Adipocyte (in vitro differentiated cells): ENCODE measurements around the gene LMCD1.
"Not testable (repeated sequence)": the region's sequence is repeated elsewhere in the genome, so short reads cannot be mapped to it uniquely, and the experiment has no call there.

ENCODE experiments used
- DNase-seq: peaks from one replicate; pipeline ENCODE4 v3.0.0-alpha.2; 2015; ENCODE audit warnings: low read depth
- H3K27me3 ChIP-seq: replicated peaks from 2 replicates; pipeline ENCODE4 v1.7.0; 2013; ENCODE audit warnings: mild to moderate bottlenecking, low read length, moderate library complexity; ENCODE audit not compliant: control insufficient read depth, insufficient read depth
- H3K36me3 ChIP-seq: 2 replicates; pipeline ENCODE4 v1.7.0; 2013; ENCODE audit warnings: low read length, mild to moderate bottlenecking, moderate library complexity; ENCODE audit not compliant: control insufficient read depth, insufficient read depth, severe bottlenecking
- H3K4me1 ChIP-seq: 2 replicates; pipeline ENCODE4 v1.7.0; 2013; ENCODE audit warnings: mild to moderate bottlenecking, low read length, moderate library complexity; ENCODE audit not compliant: control insufficient read depth, insufficient read depth
- H3K4me3 ChIP-seq: 2 replicates; pipeline ENCODE4 v1.7.0; 2013; ENCODE audit warnings: mild to moderate bottlenecking, low read length, moderate library complexity
- H3K9ac ChIP-seq: 2 replicates; pipeline ENCODE4 v1.7.0; 2013; ENCODE audit warnings: mild to moderate bottlenecking, low read length, moderate library complexity
- H3K9me3 ChIP-seq: 2 replicates; pipeline ENCODE4 v1.7.0; 2013; ENCODE audit warnings: mild to moderate bottlenecking, low read length, moderate library complexity; ENCODE audit not compliant: control insufficient read depth

The LMCD1 gene

DNA sequence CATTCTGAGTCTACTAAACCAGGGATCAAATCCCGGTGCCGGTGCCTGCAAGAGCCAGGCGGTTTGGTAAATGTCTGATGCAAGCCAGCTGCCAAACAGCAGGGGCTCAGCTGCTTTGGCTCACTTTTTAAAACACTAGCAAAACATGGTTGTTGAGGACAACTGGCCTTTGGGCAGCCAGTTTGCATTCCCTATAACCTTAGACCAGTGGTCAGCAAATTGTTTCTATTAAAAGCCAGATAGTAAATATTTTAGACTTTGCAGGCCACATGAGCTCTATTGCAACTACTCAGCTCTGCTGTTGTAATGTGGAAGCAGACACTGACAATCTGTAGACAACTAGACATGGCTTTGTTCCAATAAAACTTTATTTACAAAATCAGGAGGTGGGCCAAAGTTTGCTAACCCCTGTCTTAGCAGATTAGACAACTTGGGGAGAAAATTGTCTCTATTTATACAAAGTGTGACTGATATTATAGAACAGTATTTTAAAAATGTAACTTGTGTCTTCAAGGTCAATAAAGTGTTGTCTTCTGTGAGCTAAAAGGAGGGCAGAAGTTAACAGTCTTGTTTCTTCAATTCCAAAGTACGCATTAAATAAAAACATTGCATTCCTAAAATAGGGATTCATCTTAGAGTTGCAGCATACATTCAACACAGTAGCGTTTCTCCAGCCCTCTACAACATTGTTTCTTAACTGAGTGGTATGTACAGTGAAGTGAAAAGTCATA lies 75.4 kb downstream of the LMCD1 start:
- peak; percentile 74 for DNase-seq
- H3K36me3 ChIP-seq: peaks cover 32% of the 10 kb centered on the region
- H3K9ac ChIP-seq: no peak overlapping the region
- no peaks in the 10 kb centered on the region for H3K9me3 ChIP-seq
- H3K4me3 ChIP-seq: no peak overlapping the region
- H3K27me3 ChIP-seq: no peaks in the 10 kb centered on the region
- peaks cover 38% of the 10 kb centered on the region for H3K4me1 ChIP-seq

DNA sequence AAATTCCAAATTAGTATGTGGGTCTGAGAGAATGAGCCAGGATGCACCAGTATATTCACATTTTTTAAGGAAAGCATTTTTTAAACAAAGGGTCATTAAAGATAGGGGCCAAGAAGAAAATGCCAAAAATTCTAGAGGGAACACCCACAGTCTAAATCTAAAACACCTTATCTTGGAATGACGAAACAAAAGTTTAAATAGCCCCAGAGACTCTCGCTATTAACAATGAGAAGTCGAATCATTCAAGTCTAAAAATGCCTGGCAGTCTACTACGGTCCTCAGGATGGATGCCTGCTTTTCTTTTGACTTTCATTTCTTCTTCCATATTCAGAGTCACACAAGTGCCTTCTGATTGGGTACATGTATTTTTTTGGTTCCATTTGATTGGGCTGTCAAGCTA lies 76.7 kb downstream of the LMCD1 start:
- H3K4me1 ChIP-seq: peaks cover 33% of the 10 kb centered on the region
- H3K9me3 ChIP-seq: no peaks in the 10 kb centered on the region
- no peak overlapping the region for H3K4me3 ChIP-seq
- H3K36me3 ChIP-seq: peaks cover 21% of the 10 kb centered on the region
- no peak overlapping the region for H3K9ac ChIP-seq
- no peaks in the 10 kb centered on the region for H3K27me3 ChIP-seq
- DNase-seq: no peak

DNA sequence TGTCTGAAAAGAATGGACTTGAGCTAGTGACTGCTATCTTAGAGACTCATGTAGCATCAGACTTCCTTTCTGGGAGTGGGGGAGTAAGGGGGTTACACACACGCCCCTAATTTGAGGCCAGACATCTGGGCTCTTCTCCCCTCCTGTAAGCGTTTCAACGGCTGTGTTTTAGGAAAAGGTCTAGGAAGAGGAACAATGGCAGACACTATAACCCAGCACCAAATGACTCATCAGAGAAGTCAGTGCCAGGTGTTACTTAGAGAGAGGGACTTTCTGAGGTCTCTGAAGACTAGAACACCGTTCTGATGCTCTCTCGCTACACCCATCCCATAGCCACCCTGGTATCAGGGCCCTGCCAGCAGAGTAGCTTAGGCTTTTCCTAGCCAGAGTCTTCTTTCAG lies 77.5 kb downstream of the LMCD1 start:
- Histone ChIP-seq H3K9me3 (no peaks in the 10 kb centered on the region), H3K36me3 (peaks cover 13% of the 10 kb centered on the region), H3K9ac (no peak overlapping the region), H3K27me3 (no peaks in the 10 kb centered on the region), H3K4me1 (peaks cover 25% of the 10 kb centered on the region), H3K4me3 (no peak overlapping the region)
- DNase-seq: no peak

DNA sequence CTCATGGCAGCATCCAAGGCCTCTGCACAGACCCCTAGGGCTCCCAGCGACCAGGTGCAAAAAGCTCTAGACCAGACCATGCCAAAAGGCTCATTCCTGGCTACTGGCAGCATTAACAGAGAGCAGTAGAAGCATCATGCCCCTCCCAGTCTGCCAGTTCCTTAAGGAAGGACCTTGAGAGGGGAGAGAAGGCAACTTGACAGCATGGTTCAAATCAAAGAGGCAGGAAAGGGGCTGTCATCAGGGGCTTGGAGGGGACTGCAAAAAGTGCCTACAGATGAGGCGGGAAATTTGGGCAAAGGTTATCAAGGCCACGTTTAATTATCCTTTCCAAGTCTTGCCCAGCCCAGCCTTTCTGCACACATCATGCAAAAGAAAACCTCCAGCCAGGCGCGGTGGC lies 78.3 kb downstream of the LMCD1 start:
- Histone ChIP-seq H3K4me3 (no peak overlapping the region), H3K36me3 (peaks cover 9% of the 10 kb centered on the region), H3K4me1 (peaks cover 22% of the 10 kb centered on the region), H3K9ac (no peak overlapping the region), H3K27me3 (no peaks in the 10 kb centered on the region), H3K9me3 (no peaks in the 10 kb centered on the region)
- no peak for DNase-seq

DNA sequence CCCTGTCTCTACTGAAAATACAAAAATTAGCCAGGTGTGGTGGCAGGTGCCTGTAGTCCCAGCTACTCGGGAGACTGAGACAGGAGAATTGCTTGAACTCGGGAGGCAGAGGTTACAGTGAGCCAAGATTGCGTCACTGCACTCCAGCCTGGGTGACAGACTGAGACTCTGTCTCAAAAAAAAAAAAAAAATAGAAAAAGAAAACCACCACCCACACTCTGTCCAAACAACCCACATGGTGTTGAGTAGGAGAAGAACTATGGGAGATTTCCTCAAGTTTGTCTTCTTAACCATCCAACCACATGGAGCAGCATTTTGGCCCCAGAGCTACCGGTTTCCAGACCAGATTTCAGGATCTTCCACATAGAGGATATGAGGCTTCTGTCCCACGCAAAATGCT lies 78.8 kb downstream of the LMCD1 start:
- DNase-seq, H3K27me3 ChIP-seq, H3K4me3 ChIP-seq, H3K36me3 ChIP-seq, H3K9me3 ChIP-seq, H3K9ac ChIP-seq: not testable (repeated sequence)
- peaks cover 19% of the 10 kb centered on the region for H3K4me1 ChIP-seq

DNA sequence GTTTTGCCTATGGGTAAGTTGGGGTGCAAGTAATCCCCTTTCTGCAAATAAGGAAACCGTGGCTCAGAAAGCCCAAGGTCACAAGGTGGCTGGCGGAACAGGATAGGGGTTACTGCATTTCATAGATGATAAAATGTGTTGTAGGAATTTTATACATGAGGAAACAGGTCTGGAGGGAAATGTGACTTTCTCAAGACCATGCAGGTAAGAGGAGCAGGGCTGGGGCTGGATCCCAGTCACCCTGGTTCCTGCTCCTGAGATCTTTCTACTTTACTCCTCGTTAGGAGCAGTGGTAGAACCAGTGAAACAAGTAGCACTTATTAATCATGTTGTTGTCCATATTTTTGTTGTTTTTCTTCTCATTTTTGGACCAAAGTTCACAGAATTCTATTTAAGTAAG lies 79.8 kb downstream of the LMCD1 start:
- Histone ChIP-seq H3K36me3 (peaks cover 4% of the 10 kb centered on the region), H3K27me3 (no peaks in the 10 kb centered on the region), H3K9ac (no peak overlapping the region), H3K4me1 (peaks cover 10% of the 10 kb centered on the region), H3K4me3 (no peak overlapping the region), H3K9me3 (no peaks in the 10 kb centered on the region)
- DNase-seq: no peak

DNA sequence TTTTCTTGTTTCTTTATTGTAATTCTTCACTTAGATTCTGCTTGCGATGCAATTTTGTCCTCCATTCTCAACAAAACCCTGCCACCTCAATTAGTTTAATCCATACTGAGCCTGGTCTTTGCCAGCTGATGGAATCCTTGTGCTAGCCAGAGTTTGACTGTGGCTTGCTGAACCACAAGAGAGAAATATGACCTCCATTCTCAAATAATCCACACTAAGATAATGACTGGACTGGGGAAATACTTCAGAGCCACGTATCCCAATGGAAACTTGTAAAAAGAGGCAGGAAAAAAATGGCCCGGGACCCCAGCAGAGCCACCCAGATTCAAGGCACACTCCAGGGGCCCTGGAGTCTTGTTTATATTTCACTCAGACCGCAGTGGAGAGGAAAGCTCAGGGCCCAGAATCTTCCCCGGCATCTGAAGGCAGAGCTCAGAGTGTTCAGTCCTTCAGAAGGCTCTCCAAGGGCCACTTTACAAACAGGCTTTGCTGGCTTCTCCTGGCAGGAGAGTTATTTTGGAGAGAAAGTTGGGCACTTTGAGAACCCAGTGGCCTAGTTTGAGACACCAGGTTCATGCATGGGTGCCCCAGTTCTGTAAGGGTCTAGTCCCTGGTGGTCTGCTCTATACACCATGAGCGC lies 80.3 kb downstream of the LMCD1 start:
- H3K9me3 ChIP-seq: no peaks in the 10 kb centered on the region
- no peak overlapping the region for H3K4me3 ChIP-seq
- peak; percentile 17 for DNase-seq

DNA sequence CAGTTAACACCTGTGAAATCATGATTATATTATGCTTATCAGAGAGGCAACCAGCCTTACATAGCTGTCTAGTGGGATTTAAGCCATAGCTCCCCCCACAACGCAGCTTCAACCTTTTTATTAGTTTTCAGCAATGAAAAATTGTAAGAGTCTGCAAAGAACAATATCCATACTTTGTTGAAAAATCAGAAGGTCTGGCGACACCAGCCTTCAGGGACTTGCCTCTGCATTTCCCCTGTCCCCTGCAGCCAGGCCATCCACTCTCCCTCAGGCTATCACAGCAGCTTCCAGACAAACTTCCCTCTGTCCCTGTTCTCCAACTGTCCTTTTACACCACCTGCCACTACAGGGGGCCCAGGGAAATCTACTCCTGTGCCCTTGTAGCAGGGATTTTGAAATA lies 83.0 kb downstream of the LMCD1 start:
- DNase-seq: no peak
- no peaks in the 10 kb centered on the region for H3K27me3 ChIP-seq
- no peaks in the 10 kb centered on the region for H3K9me3 ChIP-seq
- no peak overlapping the region for H3K4me3 ChIP-seq
- H3K4me1 ChIP-seq: peaks cover 4% of the 10 kb centered on the region
- H3K36me3 ChIP-seq: no peaks in the 10 kb centered on the region
- no peak overlapping the region for H3K9ac ChIP-seq

More for the DNA sequence above, 80.3 kb downstream of the LMCD1 start:
- Histone ChIP-seq H3K4me1 (peaks cover 5% of the 10 kb centered on the region), H3K36me3 (no peaks in the 10 kb centered on the region), H3K9ac (no peak overlapping the region), H3K27me3 (no peaks in the 10 kb centered on the region)

DNA sequence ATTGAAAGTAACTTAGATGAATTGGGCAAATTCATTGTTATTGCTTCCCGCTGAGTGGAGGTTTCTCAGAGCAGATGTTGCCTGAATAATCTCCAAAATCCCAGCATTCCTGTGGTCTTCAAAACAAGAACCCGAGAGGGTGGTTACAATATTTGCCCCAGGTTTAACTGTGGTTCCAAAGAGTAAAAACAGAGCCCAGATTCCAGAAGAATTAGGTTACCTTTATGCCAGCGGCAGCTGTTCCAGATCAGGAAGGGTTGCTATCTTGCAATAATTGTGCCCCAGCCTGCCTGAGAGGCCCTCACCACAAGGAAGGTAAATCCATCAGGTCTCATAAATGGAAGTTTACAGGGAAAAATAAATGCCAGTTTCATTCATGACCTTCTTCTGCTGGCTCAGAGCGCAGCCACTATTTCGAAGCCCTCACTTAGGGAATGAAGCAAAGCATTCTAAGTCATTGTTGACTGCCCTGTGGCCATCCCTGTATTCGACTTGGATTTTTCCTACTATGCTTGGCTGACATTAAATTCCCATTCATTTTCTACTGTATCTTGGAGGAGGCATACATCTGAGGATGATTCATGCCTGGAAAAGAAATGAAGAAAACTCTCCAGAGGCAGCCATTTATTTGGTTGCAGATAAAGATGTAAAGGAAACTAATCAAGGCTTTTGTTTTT lies 88.4 kb downstream of the LMCD1 start:
- H3K4me3 ChIP-seq: no peak overlapping the region

DNA sequence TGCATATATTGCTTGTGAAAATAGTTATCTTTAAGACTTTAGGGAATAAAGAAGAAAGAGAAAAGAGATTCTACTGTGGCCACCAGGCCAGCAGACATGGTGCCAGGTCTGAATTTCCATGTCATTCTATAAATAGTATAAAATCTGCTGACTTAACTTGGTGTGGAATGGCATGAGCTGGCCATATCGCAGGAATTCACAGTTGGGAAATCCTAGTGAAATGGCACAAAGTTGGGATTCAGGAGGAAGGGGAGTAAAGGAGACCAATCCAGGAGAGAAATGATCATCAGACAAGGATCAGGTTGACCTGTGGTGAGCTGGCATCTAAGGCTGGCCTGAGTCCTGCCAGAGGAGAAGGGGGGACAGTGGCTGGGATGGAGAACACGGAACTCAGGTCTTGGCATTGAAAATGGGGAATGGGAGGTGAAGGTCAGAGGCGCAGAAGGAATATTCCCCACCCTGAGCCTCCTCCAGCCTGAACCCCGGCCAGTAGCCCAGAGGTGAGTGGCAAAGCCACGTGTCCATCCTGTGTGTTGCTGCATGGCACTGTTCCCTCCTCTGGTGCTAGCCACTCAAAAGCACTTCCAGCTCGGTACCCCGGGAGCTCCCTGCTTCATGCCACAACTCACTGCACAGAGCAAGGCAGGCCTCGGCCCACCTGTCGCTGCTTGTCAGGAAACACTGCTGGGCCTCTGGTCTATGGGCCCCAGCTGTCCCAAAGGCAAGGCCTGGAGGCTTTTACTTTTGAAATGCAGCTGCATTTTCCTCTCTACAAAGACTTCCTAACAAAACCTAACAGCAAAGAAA lies 91.6 kb downstream of the LMCD1 start:
- Histone ChIP-seq H3K4me3 (no peak overlapping the region), H3K9me3 (no peaks in the 10 kb centered on the region), H3K4me1 (peaks cover 26% of the 10 kb centered on the region), H3K9ac (peak overlapping the region; percentile 2), H3K27me3 (no peaks in the 10 kb centered on the region), H3K36me3 (no peaks in the 10 kb centered on the region)
- DNase-seq: peak; percentile 46

More for the DNA sequence above, 88.4 kb downstream of the LMCD1 start:
- Histone ChIP-seq H3K27me3 (no peaks in the 10 kb centered on the region), H3K4me1 (peaks cover 23% of the 10 kb centered on the region), H3K36me3 (no peaks in the 10 kb centered on the region), H3K9me3 (no peaks in the 10 kb centered on the region), H3K9ac (no peak overlapping the region)
- DNase-seq: peak; percentile 48

DNA sequence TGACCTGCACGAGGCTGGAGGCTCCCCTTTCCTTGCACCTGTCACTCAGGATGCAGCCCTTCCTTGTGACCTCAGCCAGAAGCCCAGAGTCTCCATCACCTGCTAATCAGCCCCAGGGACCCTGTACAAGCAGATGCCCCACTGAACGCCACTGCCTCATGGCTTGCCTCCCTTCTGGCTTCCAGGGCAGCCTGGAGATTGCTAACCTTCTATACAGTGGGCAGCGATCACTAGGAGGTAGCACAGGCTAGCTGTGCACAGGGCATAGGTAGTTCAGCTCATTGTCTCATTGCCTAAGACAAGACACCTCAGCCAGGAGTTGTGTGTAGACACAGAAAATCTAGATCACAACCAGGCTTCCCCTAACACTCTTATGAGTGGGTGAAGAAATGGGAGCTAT lies 93.6 kb downstream of the LMCD1 start:
- H3K27me3 ChIP-seq: no peaks in the 10 kb centered on the region
- no peak overlapping the region for H3K9ac ChIP-seq
- H3K4me1 ChIP-seq: peaks cover 22% of the 10 kb centered on the region
- H3K9me3 ChIP-seq: no peaks in the 10 kb centered on the region
- H3K4me3 ChIP-seq: no peak overlapping the region
- no peaks in the 10 kb centered on the region for H3K36me3 ChIP-seq
- DNase-seq: no peak
